Stimulated activated CD8-positive, alpha-beta memory T cell treated with anti-CD3 and anti-CD28 coated beads, Interleukin-7, amount 100 ng/mL, for 24 hours (primary cell): Measurements from ENCODE around the gene PGC.

Source experiments
- DNase-seq: peaks from one replicate; pipeline ENCODE4 v3.0.0-alpha.2; 2020; ENCODE audit warnings: low read depth

The PGC gene

DNA sequence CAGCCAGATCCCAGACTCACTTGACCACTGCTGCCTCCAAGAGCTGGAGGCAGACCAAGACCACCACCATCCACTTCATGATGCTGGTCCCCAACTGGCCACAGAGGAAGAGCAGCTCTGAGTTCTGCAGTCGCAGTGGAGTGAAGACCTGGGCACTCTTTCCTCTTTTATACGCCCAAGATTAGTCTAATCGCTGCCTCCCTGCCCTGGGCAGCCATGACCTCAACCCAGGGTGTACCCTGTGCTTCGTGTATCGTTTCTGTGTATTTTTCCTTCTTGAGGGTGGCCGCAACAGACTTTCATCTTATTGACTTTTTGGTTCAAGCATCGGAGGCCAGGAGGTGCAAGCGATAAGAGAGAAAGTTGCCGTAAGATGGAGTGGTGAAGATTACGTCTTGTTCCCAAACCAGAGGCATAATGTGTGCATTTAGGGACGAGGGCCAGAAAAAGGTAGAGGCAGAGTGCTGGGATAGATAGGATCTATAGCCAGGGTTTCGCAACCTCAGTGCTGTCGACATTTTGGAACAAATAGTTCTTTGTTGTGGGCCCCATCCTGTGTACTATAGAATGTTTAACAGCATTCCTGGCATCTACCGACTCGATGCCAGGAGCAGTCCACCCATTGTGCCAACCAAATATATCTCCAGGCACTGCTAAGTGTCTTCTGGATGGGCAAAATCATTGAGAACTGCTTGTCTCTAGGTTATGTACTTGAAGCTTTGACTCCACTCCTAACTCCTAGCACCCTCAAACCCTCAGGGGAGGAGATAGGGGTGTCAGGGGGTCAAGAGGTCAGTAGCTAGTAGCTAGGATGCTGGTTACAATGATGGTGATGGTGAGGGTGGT lies at the start of gene PGC:
Gene PGC, minus strand, starts transcription at position 142 of the 846 bp plus-strand sequence. Its CDS starts 63 bp downstream, at position 79.
- DNase-seq: no peak

DNA sequence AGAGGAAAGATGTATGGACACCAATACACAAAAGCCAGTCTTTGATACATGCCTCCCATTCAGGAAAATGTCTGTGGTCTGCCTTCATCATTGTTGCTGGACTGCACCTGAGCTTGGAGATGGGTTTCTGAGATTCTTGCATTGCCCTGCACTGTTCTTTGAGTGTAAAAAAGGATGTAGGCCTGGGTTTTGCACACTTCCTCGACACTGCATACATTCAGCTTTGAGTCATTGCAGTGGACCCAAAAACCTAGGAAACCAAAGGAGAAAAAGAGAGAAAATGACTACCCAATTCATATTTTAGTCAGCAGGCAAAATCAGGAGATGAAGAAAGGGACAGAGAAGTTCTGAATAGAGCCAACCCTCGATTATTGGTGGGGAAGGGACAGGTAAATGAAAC lies 49.3 kb upstream of the PGC start:
- DNase-seq: no peak

DNA sequence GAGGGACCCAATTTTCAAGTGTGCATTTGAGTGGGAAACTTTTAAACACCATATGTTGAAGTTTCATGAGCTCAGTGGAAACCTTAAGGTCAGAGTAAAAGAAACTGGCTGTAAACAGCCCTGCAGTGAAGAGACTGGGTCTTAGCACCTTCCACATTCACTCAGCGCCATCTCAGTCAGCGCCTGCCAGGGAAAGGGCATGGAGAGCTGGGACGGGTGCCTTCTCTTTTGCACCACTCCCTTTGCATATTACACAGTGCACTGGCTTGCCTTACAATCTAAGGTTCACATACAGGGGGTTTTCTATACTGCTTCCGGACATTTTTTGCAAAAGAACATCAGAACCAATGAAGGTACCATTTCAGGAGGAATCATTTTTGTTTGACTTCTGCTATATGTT lies 44.8 kb upstream of the PGC start:
- no peak for DNase-seq

DNA sequence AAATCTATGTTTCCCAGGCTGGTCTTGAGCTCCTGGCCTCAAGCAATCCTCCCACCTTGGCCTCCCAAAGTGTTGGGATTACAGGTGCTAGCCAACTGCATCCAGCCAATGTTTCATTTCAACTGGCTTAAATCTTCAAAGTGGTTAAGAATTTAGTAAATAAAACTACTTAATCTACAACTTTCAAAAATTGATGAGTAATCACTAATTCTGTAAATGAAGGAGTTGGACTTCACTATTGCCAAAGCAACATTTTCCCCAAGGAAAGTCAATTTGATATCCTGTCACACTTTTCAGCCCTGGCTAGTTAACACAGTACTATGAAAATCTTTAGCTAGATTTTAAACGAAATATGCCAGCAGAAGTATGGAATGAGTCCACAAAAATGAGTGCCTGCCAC lies 44.1 kb upstream of the PGC start:
- DNase-seq: no peak

DNA sequence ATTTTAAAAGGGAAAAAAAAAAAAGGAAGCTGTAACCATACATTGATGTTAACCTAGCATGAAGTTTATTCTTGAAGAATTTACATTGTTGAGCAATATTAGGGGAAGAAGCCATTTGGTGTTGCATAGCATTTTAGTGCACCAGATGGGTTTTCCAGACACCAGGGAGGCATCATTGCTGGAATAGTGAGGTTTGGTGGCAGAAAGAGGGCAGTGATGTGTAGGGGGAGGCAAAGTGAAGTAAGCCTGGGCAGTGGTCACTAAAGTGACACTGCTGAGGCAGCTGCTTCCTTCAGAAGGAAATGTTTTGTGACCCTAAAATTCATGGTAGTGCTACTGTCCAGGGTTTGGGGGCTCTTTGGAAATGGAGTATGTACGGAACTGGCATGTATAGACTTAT lies 42.8 kb upstream of the PGC start:
- DNase-seq: no peak

DNA sequence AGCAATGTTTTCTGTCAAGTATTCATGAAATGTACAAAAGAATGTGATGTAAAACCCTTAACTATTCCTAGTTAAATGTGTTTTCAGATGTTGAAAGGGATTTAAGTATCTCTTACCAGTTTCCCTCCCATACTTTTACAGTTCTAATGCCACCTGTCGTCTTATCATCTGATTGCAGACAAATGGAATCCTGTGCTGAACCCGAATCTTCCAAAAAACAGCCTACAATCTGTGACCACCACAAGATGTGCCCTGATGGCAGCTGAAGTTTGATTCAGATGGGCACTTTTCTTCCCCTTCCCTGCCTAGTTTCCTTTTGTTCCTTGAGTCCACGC lies 42.2 kb upstream of the PGC start:
- DNase-seq: no peak

DNA sequence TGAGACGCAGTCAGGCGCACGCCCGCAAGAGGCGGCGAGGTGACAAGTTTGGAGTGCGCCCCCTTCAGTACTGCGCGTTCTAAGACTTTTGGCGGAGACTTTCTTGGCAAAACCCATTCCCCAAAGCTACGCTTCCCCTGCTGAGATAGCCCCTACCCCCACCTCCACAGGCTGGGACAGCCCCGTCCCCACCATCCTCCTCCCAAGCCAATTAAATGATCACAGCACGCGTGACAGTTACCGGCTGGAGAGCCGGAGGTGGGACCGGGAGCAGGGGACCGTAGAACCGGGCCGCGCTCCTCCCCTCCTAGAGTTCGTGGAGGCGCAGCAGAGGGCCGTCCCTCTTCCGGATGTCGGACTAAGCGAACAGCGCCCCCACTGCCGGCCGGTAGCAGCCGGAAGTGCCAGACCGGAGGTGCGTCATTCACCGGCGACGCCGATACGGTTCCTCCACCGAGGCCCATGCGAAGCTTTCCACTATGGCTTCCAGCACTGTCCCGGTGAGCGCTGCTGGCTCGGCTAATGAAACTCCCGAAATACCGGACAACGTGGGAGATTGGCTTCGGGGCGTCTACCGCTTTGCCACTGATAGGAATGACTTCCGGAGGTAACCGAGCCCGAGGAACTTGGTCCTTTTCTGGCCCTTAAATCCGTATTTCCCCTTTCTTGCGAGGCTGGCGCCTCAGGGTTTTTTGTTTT lies 40.2 kb upstream of the PGC start, which contains the start of gene TOMM6:
Gene TOMM6, plus strand, starts transcription at position 476 of the 699 bp plus-strand sequence. Its CDS starts 4 bp downstream, at position 480.
- peak; percentile 85 for DNase-seq

DNA sequence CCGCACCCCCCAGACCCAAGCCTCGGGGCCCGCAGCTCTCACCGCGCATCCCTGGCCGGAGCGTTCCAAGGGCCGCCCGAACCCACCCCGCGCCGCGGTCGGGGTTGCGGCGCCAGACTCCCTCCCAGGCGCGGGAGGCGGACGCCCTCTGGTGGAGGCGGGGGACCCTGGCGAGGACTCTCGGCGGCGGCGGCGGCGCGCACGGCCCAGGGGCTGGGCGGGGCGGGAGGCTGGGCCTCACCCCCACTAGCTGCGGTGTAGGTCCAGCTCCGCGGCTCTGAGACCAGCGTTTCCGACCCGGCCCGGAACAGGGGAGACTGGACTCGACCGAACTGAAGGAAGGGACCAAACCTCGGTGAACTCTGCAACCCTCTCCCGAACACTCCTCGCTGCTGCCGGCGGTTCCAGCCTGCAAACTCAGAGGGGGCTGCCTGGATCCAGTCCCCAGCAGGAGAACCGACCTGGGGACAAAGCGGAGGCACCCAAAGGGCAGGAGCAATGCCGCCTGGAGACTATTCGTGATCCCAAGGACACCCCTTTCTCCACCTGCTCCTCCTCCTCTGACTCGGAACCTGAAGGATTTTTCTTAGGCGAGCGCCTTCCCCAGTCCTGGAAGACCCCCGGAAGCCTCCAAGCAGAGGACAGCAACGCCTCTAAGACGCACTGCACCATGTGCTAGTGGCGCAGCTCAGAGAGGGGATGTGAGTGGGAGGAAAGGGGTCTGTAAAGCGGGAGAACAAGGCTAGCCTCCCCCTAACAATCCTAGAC lies 39.4 kb upstream of the PGC start:
- DNase-seq: peak; percentile 74

DNA sequence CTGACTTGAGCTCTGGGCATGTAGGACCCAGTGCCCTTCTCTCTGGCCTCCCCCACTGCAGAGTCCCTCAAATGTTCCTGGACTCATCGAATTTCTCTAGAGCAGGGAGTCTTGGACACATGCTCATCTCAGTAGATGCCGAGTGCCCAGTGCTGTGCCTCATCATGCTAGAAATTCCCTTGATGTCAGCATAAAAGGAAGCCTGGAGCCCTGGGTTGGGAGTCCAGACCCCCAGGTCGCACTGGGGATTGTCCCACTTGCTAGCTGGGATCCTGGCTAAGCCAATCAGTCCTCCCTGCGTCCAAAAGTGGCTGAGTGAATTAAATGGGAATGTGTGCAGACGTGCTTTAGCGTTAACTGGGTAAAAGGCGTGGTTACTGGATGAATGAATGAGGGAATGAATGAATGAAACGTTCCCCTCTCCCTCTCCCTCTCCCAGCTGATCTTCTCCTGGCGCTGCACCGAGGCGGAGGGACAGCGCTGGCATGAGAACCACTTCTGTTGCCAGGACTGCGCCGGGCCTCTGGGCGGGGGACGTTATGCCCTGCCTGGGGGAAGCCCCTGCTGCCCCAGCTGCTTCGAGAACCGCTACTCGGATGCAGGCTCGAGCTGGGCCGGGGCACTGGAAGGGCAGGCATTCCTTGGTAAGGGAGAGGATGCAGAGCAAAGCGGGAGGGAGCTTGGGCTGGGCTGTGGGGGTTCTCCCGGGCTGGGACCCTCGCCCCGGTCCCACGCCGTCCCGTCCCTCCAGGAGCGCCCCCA lies 38.7 kb upstream of the PGC start:
- no peak for DNase-seq

DNA sequence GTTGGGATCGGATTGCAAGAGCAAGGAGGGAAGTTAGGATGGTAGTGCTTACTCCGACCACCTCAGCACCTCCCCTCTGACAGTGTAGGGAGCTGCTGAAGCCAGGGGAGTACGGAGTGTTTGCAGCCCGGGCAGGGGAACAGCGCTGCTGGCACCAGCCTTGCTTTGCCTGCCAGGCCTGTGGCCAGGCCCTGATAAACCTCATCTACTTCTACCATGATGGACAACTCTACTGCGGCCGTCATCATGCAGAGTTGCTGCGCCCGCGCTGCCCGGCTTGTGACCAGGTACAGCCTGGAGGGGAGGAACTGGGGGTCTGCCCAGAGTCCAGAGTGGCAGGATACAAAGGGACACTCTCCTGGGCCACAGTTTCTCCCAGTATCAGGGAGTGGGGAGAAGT lies 38.1 kb upstream of the PGC start:
- DNase-seq: no peak

DNA sequence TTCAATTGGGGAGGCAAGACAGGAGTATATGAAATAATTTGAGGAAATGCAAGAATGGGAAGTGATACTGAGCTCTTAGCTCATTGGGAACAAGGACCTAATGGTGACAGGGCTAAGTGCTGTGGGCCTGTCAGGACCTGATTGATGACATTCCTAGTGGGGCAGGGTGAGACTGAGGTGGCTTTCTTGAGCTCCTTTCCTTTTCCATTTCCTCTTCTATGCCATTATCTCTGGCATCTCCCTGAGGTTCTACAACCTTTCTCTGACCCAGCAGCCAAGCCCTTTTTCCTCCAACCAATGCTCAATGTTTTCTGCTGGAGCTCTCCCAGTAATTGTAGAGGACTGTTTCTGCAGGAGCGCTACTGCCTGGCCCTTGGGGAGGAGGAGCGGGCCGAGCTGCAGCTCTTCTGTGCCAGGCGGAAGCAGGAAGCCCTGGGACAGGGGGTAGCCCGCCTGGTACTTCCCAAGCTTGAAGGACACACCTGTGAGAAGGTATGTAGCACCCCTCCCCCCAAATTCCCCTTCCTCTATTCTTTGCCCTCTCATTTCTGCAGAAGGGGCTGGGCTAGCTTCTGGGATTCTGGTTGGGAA lies 37.5 kb upstream of the PGC start:
- DNase-seq: no peak

DNA sequence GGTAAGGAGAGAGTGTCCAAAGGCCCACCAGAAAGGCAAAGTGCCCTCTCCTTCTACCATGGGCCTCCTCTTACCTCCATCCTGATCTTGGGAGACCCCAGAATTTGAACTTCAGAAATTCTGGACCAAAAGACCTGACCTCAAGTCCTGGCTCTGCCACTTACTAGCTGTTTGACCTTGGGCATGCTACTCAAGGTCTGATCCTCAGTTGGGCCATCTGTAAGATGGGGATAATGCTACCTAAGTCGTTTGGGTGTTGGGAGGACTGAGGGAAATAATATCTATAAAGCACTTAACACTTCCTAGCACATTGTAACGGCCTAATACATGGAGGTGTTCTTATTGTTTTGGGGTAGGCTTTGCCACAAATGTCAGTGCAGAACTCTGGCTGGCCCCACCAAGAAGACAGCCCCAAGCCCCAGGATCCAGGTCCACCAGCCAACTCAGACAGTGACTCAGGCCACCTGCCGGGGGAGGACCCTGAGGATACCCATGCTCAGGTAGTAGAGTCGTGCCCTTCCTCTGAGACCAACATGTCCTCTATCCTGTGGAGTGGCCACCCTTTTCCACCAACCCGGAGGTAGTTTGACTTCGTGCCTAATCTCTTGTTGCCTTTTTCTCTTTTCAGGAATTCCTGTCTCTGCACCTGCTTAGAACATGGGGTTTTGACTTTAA lies 36.0 kb upstream of the PGC start:
- DNase-seq: no peak

DNA sequence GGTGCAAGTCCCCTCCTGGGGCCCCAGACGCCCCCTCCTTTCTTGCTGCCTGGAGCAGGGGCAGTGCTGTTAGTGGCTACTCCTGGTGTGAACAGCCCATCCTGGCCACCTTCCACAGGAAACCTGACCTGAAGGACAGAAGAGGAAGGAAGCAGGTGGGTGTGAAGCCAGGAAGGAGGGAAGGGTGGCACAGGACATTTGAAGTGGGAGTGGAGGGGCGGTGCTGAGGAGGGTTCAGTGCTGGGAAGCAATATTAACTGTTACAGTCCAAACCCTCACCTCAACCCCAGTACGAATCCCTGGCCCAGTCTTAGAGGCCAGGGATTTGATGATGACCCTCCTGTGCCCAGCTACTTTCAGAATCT lies 34.2 kb upstream of the PGC start:
- no peak for DNase-seq

DNA sequence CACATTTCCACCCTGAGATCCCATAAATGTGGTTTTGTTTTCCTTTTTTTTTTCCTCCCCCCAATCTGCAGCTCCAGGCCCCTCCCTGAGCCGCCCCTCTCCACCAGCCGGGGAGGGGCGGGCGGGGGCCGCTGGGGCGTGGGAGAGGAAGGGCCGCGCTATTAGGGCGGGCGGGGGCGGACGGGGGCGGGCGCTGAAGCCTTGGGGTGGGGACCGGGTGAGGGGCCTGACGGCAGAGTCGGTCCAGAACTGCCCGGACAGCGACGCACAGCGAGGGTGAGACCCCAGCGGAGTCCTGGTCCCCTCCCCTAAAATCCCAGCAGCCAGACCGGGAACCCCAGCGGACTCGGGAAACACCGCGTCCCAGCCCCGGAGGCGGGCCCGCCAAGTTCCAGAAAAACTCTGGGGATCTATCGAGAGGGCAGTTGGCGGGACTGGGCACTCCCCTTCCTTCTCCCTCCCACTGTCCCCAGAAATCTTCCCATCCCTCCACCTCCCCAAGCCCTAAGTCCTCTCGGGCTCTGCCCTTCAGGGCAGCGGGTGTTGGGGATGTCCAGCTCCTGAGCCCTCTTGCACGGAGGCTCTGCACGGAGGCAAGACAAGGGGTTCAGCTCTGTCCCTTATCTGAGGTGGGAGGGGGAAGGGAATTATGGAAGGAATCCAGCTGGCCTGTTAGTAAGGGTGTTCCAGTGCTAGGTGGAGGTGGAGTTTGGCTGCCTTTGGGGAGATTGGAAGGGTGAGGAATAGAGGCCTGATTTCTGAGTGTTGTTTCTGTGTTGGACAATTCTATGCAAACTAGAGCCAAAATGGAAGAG lies 33.6 kb upstream of the PGC start, which contains the start of gene PRICKLE4:
Gene PRICKLE4, plus strand, starts transcription at position 232 of the 815 bp plus-strand sequence. CDS start 2,692 bp downstream, outside the sequence.
- DNase-seq: no peak

DNA sequence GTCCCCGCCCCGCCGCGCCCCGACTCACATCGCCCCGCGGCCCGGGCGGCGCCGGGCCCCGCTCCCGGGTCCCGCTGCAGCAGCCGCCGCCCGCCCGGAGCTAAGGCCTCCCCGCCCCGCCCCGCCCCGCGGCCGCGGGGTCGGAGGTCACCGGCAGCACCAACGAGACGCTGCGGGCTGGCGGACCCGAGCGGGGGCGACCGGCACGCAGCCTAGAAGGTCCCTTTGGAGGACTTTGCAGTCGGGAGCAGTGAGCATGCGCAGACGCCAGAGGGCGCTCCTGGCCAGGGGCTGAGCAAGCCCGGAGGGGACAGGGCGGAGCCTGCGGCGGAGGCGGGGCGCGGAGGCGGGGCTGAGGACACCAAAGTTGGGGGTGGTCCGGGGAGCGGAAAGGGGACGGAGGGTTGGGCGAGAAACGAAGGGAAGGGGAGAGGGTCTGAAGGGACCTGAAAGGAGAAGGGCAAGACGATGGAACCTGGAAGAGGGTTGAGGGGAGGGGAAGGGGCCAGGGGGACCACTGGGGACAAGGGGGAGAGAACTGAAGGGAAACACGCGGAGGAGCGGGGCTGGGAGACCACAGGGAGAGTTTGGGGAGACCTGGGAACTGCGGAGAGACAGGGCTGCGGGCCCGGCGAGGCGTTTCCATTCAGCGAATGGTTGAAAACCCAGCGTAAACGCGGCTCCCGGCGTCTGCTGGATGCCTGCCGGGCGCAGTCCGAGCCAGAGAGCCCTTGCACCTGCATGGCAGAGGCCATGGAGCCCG lies 32.8 kb upstream of the PGC start, which contains the start of gene FRS3:
Gene FRS3, minus strand, starts transcription at position 113 of the 763 bp plus-strand sequence. CDS start 2,913 bp downstream, outside the sequence.
- peak; percentile 99 for DNase-seq

DNA sequence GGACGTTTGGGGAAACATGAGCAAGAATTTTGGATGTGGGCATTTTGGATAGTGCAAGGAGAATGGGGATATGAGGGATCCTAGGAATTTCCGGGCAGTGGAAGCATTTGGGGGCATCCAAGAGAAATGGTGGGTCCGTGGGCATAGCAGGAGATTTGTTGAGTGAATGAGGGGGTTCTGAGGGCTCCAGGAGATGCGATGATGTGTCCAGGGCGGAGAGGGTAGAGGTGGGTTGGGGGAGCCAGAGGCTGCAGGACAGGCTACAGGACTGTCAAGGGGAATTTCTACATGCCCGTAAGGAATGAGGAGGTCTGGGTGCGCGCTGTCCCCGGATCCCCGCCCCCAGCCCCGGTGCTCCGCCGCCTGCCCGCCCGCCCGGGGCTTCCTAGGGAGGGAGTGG lies 32.1 kb upstream of the PGC start:
- DNase-seq: no peak

DNA sequence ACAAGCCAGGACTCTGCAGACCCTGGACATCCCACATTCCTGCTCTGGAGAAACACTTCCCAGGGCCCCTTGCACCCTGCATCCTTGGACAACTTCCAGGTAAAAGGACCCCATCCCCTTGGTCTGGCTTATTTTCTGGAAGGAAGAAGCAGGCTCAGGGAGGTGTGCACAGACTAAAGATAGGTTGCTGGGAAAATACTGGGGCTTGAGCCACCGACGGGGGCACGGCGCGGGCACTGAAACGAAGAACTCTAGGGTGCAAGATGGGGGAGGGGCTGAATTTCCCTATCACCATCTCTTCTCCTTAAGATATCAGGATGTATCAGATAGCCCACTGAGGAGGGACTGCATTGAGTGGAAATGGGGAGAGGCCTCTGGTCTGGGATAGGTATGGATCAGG lies 31.7 kb upstream of the PGC start:
- no peak for DNase-seq

DNA sequence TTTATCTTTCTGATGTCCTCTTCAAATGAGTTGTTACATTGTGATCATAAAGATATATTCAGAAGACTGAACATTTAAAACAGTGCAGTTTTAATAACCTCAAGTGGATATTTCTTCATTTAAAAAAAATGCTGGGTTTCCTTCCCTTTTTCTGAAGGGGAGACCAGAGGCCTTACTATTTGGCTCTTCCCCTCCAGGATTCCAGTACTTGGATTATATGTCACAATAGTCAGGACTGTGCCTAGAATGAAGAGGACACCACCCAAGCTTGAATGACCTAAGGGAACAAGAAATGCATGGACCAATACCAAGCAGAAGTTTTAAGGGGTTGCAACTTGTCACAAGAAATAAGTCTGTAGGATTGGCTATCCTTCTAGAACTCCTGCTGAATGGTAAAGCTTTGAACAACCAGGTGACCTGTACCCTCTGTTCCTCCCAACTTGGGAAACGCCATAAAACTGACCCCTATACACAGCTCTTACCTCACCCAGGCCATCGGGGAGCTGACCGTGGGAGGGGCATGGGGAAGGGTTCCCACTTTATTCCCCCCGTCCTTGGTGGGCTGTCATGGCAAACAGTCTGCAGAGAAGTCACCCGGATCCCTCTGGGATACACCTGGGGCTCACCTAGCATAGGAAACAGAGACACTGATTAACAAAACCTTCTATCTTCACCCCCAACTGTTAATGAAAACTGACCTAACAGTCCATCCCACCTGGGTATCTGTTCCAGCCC lies 30.5 kb upstream of the PGC start:
- DNase-seq: no peak
